H1 (cell line): ENCODE measurements around the gene BLOC1S4. TPM values are rescaled to one million over a fixed set of nuclear protein-coding genes. Genes with fewer than 3 reads are reported as not detected.

Experiments used
- CTCF ChIA-PET: fragments of 300-600 bp; sonication (Branson Sonifier 250); formaldehyde crosslinking; loops from one replicate; lab custom pipeline; 2021; ENCODE audit not compliant: partially characterized antibody; lab: Charles Lee
- POLR2A ChIA-PET: fragments of 300-600 bp; sonication (Branson Sonifier 250); formaldehyde crosslinking; loops from one replicate; lab custom pipeline; 2021; ENCODE audit warnings: inconsistent platforms; ENCODE audit not compliant: partially characterized antibody; lab: Charles Lee
- DNase-seq, 2 experiments: peaks; one replicate each; pipeline versions ENCODE4 v3.0.0 to v3.0.0-alpha.2; 2010 to 2022; ENCODE audit warnings: low spot score in 2 of 2, low read depth in 1 of 2, mixed read lengths in 1 of 2
- FAIRE-seq: peaks from 2 replicates; lab custom pipeline; 2011; peaks lifted over from hg19 to GRCh38; lab: Jason Lieb, UNC
- H2AFZ ChIP-seq: 2 replicates; pipeline ENCODE4 v1.8.1; 2012; ENCODE audit warnings: low read length, inconsistent platforms
- H2AK5ac ChIP-seq: 2 replicates; pipeline ENCODE4 v1.6.1; 2013; ENCODE audit warnings: low read depth, low read length
- H2BK120ac ChIP-seq: replicated peaks from 2 replicates; pipeline ENCODE3; 2013; ENCODE audit warnings: low read depth, low read length, inconsistent platforms
- H2BK12ac ChIP-seq: 2 replicates; pipeline ENCODE4 v1.6.1; 2013; ENCODE audit warnings: low read depth, low read length
- H2BK15ac ChIP-seq: 2 replicates; pipeline ENCODE4 v1.6.1; 2013; ENCODE audit warnings: low read length
- H2BK20ac ChIP-seq: 2 replicates; pipeline ENCODE4 v1.6.1; 2013; ENCODE audit warnings: low read length
- H2BK5ac ChIP-seq: 2 replicates; pipeline ENCODE4 v1.6.1; 2013; ENCODE audit warnings: low read depth, low read length
- H3K14ac ChIP-seq: 2 replicates; pipeline ENCODE4 v1.6.1; 2013; ENCODE audit warnings: inconsistent platforms; ENCODE audit not compliant: insufficient read length
- H3K18ac ChIP-seq: 2 replicates; pipeline ENCODE4 v1.6.1; 2013; ENCODE audit warnings: low read length; ENCODE audit errors: extremely low read depth
- H3K23ac ChIP-seq: 2 replicates; pipeline ENCODE4 v1.6.1; 2013; ENCODE audit warnings: inconsistent platforms; ENCODE audit not compliant: insufficient read length
- H3K23me2 ChIP-seq: 2 replicates; pipeline ENCODE4 v1.6.1; 2013; ENCODE audit warnings: low read depth, low read length
- H3K27ac ChIP-seq: 2 replicates; pipeline ENCODE4 v1.6.1; 2011; ENCODE audit warnings: low read depth, low read length, inconsistent platforms
- H3K27me3 ChIP-seq, 4 experiments: replicated peaks in 1 of 4; 1 replicate in 1 of 4; 2 replicates in 3 of 4; pipeline versions ENCODE4 v1.6.1 to v1.8.1; 2011 to 2013; ENCODE audit warnings: low read length in 3 of 4, mild to moderate bottlenecking in 3 of 4, inconsistent platforms in 2 of 4, mixed read lengths in 2 of 4, moderate library complexity in 1 of 4; ENCODE audit not compliant: control insufficient read depth in 3 of 4, insufficient read depth in 3 of 4; ENCODE audit errors: extremely low read depth in 1 of 4
- H3K36me3 ChIP-seq, 4 experiments: 2 replicates each; pipeline versions ENCODE4 v1.6.1 to v1.8.1; 2011 to 2013; ENCODE audit warnings: mild to moderate bottlenecking in 4 of 4, low read length in 3 of 4, moderate library complexity in 2 of 4, control low read depth in 1 of 4, inconsistent platforms in 1 of 4; ENCODE audit not compliant: insufficient read depth in 4 of 4, control insufficient read depth in 2 of 4
- H3K4ac ChIP-seq: replicated peaks from 2 replicates; pipeline ENCODE3; 2013; ENCODE audit warnings: low read length, low read depth, mixed read lengths, inconsistent platforms; ENCODE audit not compliant: insufficient read length
- H3K4me1 ChIP-seq, 4 experiments: replicated peaks in 1 of 4; 1 replicate in 1 of 4; 2 replicates in 3 of 4; pipeline versions ENCODE4 v1.6.1 to v1.8.1; 2011 to 2013; ENCODE audit warnings: low read length in 3 of 4, inconsistent platforms in 2 of 4, mixed read lengths in 1 of 4; ENCODE audit not compliant: insufficient read depth in 4 of 4, control insufficient read depth in 3 of 4
- H3K4me2 ChIP-seq, 2 experiments: 2 replicates each; pipeline versions ENCODE4 v1.6.1 to v1.8.1; 2011 to 2013; ENCODE audit warnings: low read depth in 2 of 2, low read length in 2 of 2, control low read depth in 1 of 2, inconsistent platforms in 1 of 2, mild to moderate bottlenecking in 1 of 2; ENCODE audit not compliant: insufficient read depth in 1 of 2
- H3K4me3 ChIP-seq, 4 experiments: fragments of 200-600, 300-600 bp in 1 of 4; sonication (generic), shearing (Covaris generic), sonication (Bioruptor Twin) in 1 of 4; 2 replicates each; pipeline versions ENCODE4 v1.5.1 to v1.8.1; 2011 to 2016; ENCODE audit warnings: low read length in 4 of 4, low read depth in 3 of 4, control low read depth in 2 of 4, inconsistent platforms in 2 of 4, mild to moderate bottlenecking in 2 of 4, mixed read lengths in 1 of 4, moderate library complexity in 1 of 4; ENCODE audit not compliant: insufficient read depth in 2 of 4; ENCODE audit errors: extremely low read depth in 1 of 4
- H3K56ac ChIP-seq: replicated peaks from 2 replicates; pipeline ENCODE3; 2013; ENCODE audit warnings: low read depth, mild to moderate bottlenecking, mixed read lengths, low read length, inconsistent platforms; ENCODE audit not compliant: insufficient read length
- H3K79me1 ChIP-seq: 2 replicates; pipeline ENCODE4 v1.6.1; 2013; ENCODE audit warnings: low read depth, low read length, control low read depth
- H3K79me2 ChIP-seq, 2 experiments: 2 replicates each; pipeline versions ENCODE4 v1.6.1 to v1.8.1; 2012 to 2013; ENCODE audit warnings: low read length in 2 of 2, mild to moderate bottlenecking in 2 of 2, inconsistent platforms in 1 of 2; ENCODE audit not compliant: insufficient read depth in 2 of 2, control insufficient read depth in 1 of 2
- H3K9ac ChIP-seq, 4 experiments: replicated peaks in 1 of 4; 1 replicate in 1 of 4; 2 replicates in 3 of 4; pipeline versions ENCODE4 v1.6.1 to v1.8.1; 2011 to 2013; ENCODE audit warnings: low read depth in 3 of 4, low read length in 3 of 4, control low read depth in 2 of 4, mild to moderate bottlenecking in 2 of 4, moderate library complexity in 2 of 4, inconsistent platforms in 1 of 4; ENCODE audit errors: extremely low read depth in 1 of 4
- H3K9me3 ChIP-seq, 2 experiments: 2 replicates each; pipeline versions ENCODE4 v1.6.1 to v1.8.1; 2012 to 2013; ENCODE audit warnings: mild to moderate bottlenecking in 2 of 2, moderate library complexity in 2 of 2, control low read depth in 1 of 2, inconsistent platforms in 1 of 2, low read depth in 1 of 2, low read length in 1 of 2, mixed read lengths in 1 of 2; ENCODE audit not compliant: insufficient read depth in 2 of 2
- H4K20me1 ChIP-seq, 2 experiments: replicated peaks in 1 of 2; 2 replicates each; pipeline versions ENCODE3 to v1.8.1; 2011 to 2013; ENCODE audit warnings: inconsistent platforms in 2 of 2, low read length in 2 of 2, mild to moderate bottlenecking in 1 of 2; ENCODE audit not compliant: insufficient read depth in 2 of 2, control insufficient read depth in 1 of 2
- H4K5ac ChIP-seq: 2 replicates; pipeline ENCODE4 v1.6.1; 2013; ENCODE audit warnings: low read length, low read depth, mixed read lengths, inconsistent platforms; ENCODE audit not compliant: insufficient read length
- H4K8ac ChIP-seq: 2 replicates; pipeline ENCODE4 v1.8.0; 2013; ENCODE audit warnings: mild to moderate bottlenecking, moderate library complexity, low read length, inconsistent platforms; ENCODE audit not compliant: insufficient read depth; ENCODE audit errors: extremely low read depth
- H4K91ac ChIP-seq: replicated peaks from 2 replicates; pipeline ENCODE3; 2013; ENCODE audit warnings: low read length, mixed read lengths, inconsistent platforms; ENCODE audit not compliant: insufficient read length
- FOSL1 ChIP-seq: IDR thresholded peaks from 2 replicates; pipeline ENCODE4 v1.6.1; 2011; ENCODE audit warnings: mild to moderate bottlenecking, low read depth, low read length, moderate library complexity; ENCODE audit not compliant: insufficient read depth
- GABPA ChIP-seq: IDR thresholded peaks from 2 replicates; pipeline ENCODE4 v1.6.1; 2011; ENCODE audit warnings: mild to moderate bottlenecking, low read length, moderate library complexity, borderline replicate concordance; ENCODE audit not compliant: insufficient read depth
- JUN ChIP-seq: IDR thresholded peaks from 2 replicates; pipeline ENCODE4 v1.6.1; 2011; ENCODE audit warnings: low read depth, mild to moderate bottlenecking, improper control_type of control experiment, low read length
- JUND ChIP-seq: IDR thresholded peaks from 2 replicates; pipeline ENCODE4 v1.6.1; 2011; ENCODE audit warnings: mild to moderate bottlenecking, improper control_type of control experiment, low read length
- NRF1 ChIP-seq: IDR thresholded peaks from 2 replicates; pipeline ENCODE4 v1.6.1; 2011; ENCODE audit warnings: mild to moderate bottlenecking, low read depth, low read length, improper control_type of control experiment
- SP1 ChIP-seq: IDR thresholded peaks from 2 replicates; pipeline ENCODE4 v1.6.1; 2011; ENCODE audit warnings: low read depth, low read length
- SRF ChIP-seq: IDR thresholded peaks from 2 replicates; pipeline ENCODE4 v1.6.1; 2011; ENCODE audit warnings: mild to moderate bottlenecking, low read depth, low read length, moderate library complexity
- WGBS, 2 experiments: shearing (Covaris generic) in 1 of 2; methylation state at CpG; one replicate each; pipeline versions ENCODE4 v1.1.6 to v1.1.7; 2013 to 2015; ENCODE audit warnings: low lambda C conversion rate in 2 of 2, mixed read lengths in 2 of 2, inconsistent platforms in 1 of 2, low coverage in 1 of 2, missing lambda C conversion rate in 1 of 2; ENCODE audit not compliant: insufficient replicate concordance in 2 of 2, insufficient coverage in 1 of 2, insufficient read length in 1 of 2; ENCODE audit errors: extremely low coverage in 1 of 2, missing lambda C conversion rate in 1 of 2; 5-methylcytosine and 5-hydroxymethylcytosine counted together
- polyA plus RNA-seq, 7 experiments: library from polyadenylated mRNA; depleted of rRNA in 3 of 7; stranded (reverse) in 5 of 7; unstranded in 2 of 7; fragments of >200 nt in 5 of 7; fragments of 200-250 nt in 2 of 7; gene quantifications; 1 replicate in 5 of 7; 2 replicates in 1 of 7; 4 replicates in 1 of 7; pipeline versions ENCODE4 v1.2.1 to v1.2.3, GENCODE V29; 2011 to 2013; ENCODE audit warnings: missing spikeins in 2 of 7, mixed read lengths in 2 of 7
- total RNA-seq: library from RNA; stranded (reverse); fragmentation: NEBNext Ultra II Directional; extraction: Animal tissue kit (Norgen Biotek cat#: 25700); gene quantifications from 2 replicates; pipeline ENCODE4 v1.2.1, GENCODE V29; 2021

Gene BLOC1S4
- total and polyA plus RNA-seq, 2 of the 8 experiments (the other 6 are each of a cell fraction or from before 2014, with no cell fraction given), result 19.1 to 27.8 TPM

DNA sequence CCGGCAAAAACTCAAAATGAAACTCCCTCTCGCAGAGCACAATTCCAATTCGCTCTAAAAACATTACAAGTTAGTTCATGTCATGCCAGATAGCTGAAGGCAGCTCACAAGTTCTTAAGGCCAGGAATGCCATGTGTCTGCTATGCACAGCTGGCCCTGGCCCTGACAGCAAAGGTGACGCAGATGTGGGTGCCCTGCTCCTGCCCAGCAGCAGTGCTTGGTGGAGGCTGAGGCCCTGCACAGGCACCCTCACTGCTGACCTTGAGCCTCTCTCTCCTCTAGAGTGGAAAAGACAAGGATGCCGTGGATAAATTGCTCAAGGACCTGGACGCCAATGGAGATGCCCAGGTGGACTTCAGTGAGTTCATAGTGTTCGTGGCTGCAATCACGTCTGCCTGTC, 19.4 kb upstream of the BLOC1S4 start:
- H2BK120ac ChIP-seq, result no peak overlapping the region
- H3K36me3 ChIP-seq, result 0 out of 8 replicates have a peak, but pooled peaks cover 0 to 3% (median 0%) of the 10 kb centered on the region in 4 experiments
- H3K9me3 ChIP-seq, result no peaks in the 10 kb centered on the region
- H3K27me3 ChIP-seq, result no peaks in the 10 kb centered on the region
- H3K79me2 ChIP-seq, result peaks cover 0 to 4% of the 10 kb centered on the region in 2 experiments; a peak in 1 of 4 replicates
- H3K9ac ChIP-seq, result no peak overlapping the region
- no peak overlapping the region for H3K4me3 ChIP-seq
- no peak overlapping the region for H2AFZ ChIP-seq
- no peak overlapping the region for H2BK12ac ChIP-seq
- no peak overlapping the region for H3K23ac ChIP-seq
- H2BK15ac ChIP-seq, result no peak overlapping the region
- POLR2A ChIA-PET, result interaction anchor here (1.1 to 1.8 kb wide), 3 partner anchors 12 to 20 kb away, joined by 3 read pairs; no protein-coding TSS in a partner anchor
- no peak overlapping the region for H4K5ac ChIP-seq
- no peak overlapping the region for H2AK5ac ChIP-seq
- DNase-seq (no peak), FAIRE-seq (no peak)
- H2BK20ac ChIP-seq, result no peak overlapping the region
- peak overlapping the region; percentile 54 for H3K14ac ChIP-seq
- 85% methylated on average over 8 of the region's 8 CpGs; no CpG with 5 or more reads in 1 of the 2 experiments for WGBS, 2 experiments
- no peak overlapping the region for H3K56ac ChIP-seq
- H3K79me1 ChIP-seq, result no peaks in the 10 kb centered on the region
- no peak overlapping the region for H3K4me2 ChIP-seq
- H4K91ac ChIP-seq, result no peak overlapping the region
- no peaks in the 10 kb centered on the region for H3K23me2 ChIP-seq
- CTCF ChIA-PET, result interaction anchor here (0.7 to 2.0 kb wide), 7 partner anchors 8 to 177 kb away, joined by 3 to 11 read pairs (median 4); no protein-coding TSS in a partner anchor
- no peak overlapping the region for H3K27ac ChIP-seq
- H2BK5ac ChIP-seq, result no peak overlapping the region
- no peak overlapping the region for H4K8ac ChIP-seq
- H3K18ac ChIP-seq, result no peak overlapping the region
- no peaks in the 10 kb centered on the region; a peak in 1 of 7 replicates for H3K4me1 ChIP-seq
- H3K4ac ChIP-seq, result no peak overlapping the region
- H4K20me1 ChIP-seq, result peaks cover 0 to 2% of the 10 kb centered on the region in 2 experiments
- TF ChIP-seq JUND (no peak), SRF (no peak), JUN (no peak), NRF1 (no peak), FOSL1 (no peak), SP1 (no peak), GABPA (no peak)
